GM21619 (cell line): ENCODE results near the gene RELN.

Source experiments
- ATAC-seq: cut with Tn5 transposase; IDR thresholded peaks from one replicate; pipeline ENCODE4 v1.9.1; 2021; ENCODE audit not compliant: unreplicated experiment

The RELN gene

GRCh38 chr7:103432712-103433111 is 556.7 kb downstream of the RELN start:
- ATAC-seq: peak; percentile 51

DNA sequence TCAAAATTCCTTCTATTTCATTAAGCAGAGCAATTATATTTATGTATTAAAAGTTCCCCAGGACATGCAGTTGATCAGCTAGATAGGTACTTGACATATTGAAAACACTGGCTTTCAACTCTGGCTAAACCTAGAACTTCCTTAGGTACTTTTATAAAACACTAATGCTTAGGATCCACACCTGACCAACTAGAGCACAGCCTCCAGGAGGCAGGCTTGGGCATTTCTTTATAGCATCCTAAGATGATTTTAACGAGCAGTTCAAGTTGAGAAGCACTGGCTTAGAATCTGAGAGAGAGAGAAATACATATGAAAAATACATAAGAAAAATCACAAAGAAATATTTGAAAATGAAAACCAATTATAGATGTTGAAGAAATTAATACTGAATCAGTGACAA is 564.3 kb downstream of the RELN start:
- no peak for ATAC-seq

DNA sequence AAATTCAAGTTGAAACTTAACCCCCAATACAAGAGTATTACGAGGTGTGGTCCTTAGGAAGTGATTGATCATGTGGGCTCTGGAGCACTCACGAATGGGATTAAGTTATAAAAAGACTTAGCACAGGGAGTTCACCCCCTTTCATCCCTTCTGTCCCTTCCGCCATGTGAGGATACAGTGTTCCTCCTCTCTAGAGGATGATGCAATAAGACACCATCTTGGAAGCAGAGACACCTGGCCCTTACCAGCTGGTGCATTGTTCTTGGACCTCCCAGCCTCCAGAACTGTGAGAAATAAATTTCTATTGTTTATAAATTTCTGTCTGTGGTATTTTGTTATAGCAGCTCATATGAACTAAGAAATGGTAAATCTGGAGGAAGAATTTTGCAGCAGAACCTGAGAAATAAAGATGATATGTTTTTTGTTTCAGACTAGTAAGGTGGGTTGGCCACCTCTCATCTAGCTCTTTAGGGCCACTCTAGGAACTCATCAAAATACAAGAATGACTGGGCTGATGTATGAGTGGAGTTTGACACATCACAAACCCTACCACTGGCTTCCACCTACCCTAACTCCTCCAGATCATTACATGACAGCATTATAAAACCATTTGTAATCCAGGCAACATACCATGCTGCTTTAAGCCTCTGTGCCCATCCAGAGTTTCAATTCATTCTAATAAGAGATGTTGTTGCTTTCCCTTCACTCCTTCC is 565.8 kb downstream of the RELN start:
- ATAC-seq: no peak
